ENCODE data around the gene GLOD5.

The GLOD5 gene

DNA sequence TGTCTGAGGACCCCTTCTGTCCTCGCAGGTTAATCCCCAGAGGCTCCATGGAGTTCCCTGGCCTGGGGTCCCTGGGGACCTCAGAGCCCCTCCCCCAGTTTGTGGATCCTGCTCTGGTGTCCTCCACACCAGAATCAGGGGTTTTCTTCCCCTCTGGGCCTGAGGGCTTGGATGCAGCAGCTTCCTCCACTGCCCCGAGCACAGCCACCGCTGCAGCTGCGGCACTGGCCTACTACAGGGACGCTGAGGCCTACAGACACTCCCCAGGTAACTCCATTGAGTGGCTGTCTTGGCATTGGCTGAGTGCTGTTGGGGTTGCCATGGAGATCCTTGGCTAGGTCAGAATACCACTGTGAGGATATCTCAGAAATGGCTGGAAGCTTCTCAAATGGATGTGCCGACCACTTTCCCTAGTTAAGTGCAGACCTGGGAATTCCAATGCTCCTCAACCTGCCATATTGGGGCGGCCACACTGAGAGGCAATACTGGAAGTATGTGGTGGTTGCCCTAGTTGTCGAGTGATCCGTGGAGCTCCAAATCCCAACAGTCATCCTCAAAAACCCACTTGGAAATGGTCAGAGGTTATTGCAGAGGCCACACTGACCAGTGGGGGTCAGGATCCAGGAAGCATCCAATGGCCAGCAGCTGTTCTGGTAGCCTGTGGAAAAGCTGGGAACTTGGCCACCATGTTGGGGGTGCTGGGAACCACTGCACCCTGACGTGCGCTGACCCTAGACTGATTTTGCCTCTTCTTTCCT is 29.7 kb downstream of the GLOD5 start:
- no peaks in the 10 kb centered on the region for H3K27me3 ChIP-seq (ENCODE audit: insufficient read depth, low read length)
- no peaks in the 10 kb centered on the region for H3K9me3 ChIP-seq (ENCODE audit: low read length)
- TF ChIP-seq EZH2 (IDR thresholded peaks at IDR 0.05; ENCODE audit: borderline replicate concordance, low read length) (no peak), CTCF (IDR thresholded peaks at IDR 0.05; ENCODE audit: low read length) (no peak)
- no peaks in the 10 kb centered on the region for H3K9me2 ChIP-seq (ENCODE audit: low read depth, low read length)
- H3K36me3 ChIP-seq (ENCODE audit: insufficient read depth, low read length), result no peaks in the 10 kb centered on the region
- no peak overlapping the region for H3K9ac ChIP-seq (ENCODE audit: low read length)
- H4K20me1 ChIP-seq (ENCODE audit: insufficient read depth, low read length), result no peaks in the 10 kb centered on the region
- H3K79me2 ChIP-seq (ENCODE audit: insufficient read depth, low read length), result no peaks in the 10 kb centered on the region
- H3K4me3 ChIP-seq (ENCODE audit: low read depth, low read length, poor library complexity, severe bottlenecking), result no peak overlapping the region
- no peak overlapping the region for H3K27ac ChIP-seq (ENCODE audit: low read depth, low read length, poor library complexity, severe bottlenecking)
- H3F3A ChIP-seq (ENCODE audit: insufficient read depth, low read length), result no peaks in the 10 kb centered on the region
- H2AFZ ChIP-seq (ENCODE audit: low read length), result no peak overlapping the region
- H3K4me2 ChIP-seq (ENCODE audit: low read length), result no peak overlapping the region
- H3K4me1 ChIP-seq (ENCODE audit: insufficient read depth, low read length, severe bottlenecking), result no peaks in the 10 kb centered on the region

DNA sequence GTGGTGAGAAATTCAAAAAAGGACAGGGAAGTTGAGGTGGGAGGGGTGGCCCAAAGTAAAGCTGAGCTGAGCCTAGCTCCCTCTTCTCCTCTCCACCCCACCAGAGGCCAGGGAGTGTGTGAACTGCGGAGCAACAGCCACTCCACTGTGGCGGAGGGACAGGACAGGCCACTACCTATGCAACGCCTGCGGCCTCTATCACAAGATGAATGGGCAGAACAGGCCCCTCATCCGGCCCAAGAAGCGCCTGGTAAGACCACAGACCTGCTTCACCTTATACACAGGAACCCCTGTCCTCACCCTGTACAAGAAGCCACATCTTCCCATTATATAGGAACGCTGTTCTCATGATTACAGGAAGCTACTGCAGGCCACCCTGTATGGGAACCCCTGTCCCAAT is 30.7 kb downstream of the GLOD5 start:
- no peaks in the 10 kb centered on the region for H4K20me1 ChIP-seq (ENCODE audit: insufficient read depth, low read length)
- H3K4me2 ChIP-seq (ENCODE audit: low read length), result no peak overlapping the region
- H3K27me3 ChIP-seq (ENCODE audit: insufficient read depth, low read length), result no peaks in the 10 kb centered on the region
- no peaks in the 10 kb centered on the region for H3K9me3 ChIP-seq (ENCODE audit: low read length)
- H3K79me2 ChIP-seq (ENCODE audit: insufficient read depth, low read length), result no peaks in the 10 kb centered on the region
- TF ChIP-seq EZH2 (IDR thresholded peaks at IDR 0.05; ENCODE audit: borderline replicate concordance, low read length) (no peak), CTCF (IDR thresholded peaks at IDR 0.05; ENCODE audit: low read length) (no peak)
- no peak overlapping the region for H3K9ac ChIP-seq (ENCODE audit: low read length)
- H3K4me3 ChIP-seq (ENCODE audit: low read depth, low read length, poor library complexity, severe bottlenecking), result no peak overlapping the region
- H3K9me2 ChIP-seq (ENCODE audit: low read depth, low read length), result no peaks in the 10 kb centered on the region
- H3F3A ChIP-seq (ENCODE audit: insufficient read depth, low read length), result no peaks in the 10 kb centered on the region
- H3K4me1 ChIP-seq (ENCODE audit: insufficient read depth, low read length, severe bottlenecking), result no peaks in the 10 kb centered on the region
- no peaks in the 10 kb centered on the region for H3K36me3 ChIP-seq (ENCODE audit: insufficient read depth, low read length)
- H3K27ac ChIP-seq (ENCODE audit: low read depth, low read length, poor library complexity, severe bottlenecking), result no peak overlapping the region
- no peak overlapping the region for H2AFZ ChIP-seq (ENCODE audit: low read length)

DNA sequence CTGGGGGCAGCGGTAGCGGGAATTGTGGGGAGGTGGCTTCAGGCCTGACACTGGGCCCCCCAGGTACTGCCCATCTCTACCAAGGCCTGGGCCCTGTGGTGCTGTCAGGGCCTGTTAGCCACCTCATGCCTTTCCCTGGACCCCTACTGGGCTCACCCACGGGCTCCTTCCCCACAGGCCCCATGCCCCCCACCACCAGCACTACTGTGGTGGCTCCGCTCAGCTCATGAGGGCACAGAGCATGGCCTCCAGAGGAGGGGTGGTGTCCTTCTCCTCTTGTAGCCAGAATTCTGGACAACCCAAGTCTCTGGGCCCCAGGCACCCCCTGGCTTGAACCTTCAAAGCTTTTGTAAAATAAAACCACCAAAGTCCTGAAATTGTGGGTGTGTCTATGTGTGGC is 32.4 kb downstream of the GLOD5 start:
- no peak overlapping the region for H3K4me2 ChIP-seq (ENCODE audit: low read length)
- H4K20me1 ChIP-seq (ENCODE audit: insufficient read depth, low read length), result no peaks in the 10 kb centered on the region
- H3K27ac ChIP-seq (ENCODE audit: low read depth, low read length, poor library complexity, severe bottlenecking), result no peak overlapping the region
- H2AFZ ChIP-seq (ENCODE audit: low read length), result no peak overlapping the region
- no peaks in the 10 kb centered on the region for H3K9me3 ChIP-seq (ENCODE audit: low read length)
- no peaks in the 10 kb centered on the region for H3K4me1 ChIP-seq (ENCODE audit: insufficient read depth, low read length, severe bottlenecking)
- no peak for TF ChIP-seq CTCF (IDR thresholded peaks at IDR 0.05; ENCODE audit: low read length)
- no peaks in the 10 kb centered on the region for H3K9me2 ChIP-seq (ENCODE audit: low read depth, low read length)
- H3K9ac ChIP-seq (ENCODE audit: low read length), result no peak overlapping the region
- H3F3A ChIP-seq (ENCODE audit: insufficient read depth, low read length), result no peaks in the 10 kb centered on the region
- H3K27me3 ChIP-seq (ENCODE audit: insufficient read depth, low read length), result no peaks in the 10 kb centered on the region
- H3K36me3 ChIP-seq (ENCODE audit: insufficient read depth, low read length), result no peaks in the 10 kb centered on the region
- H3K4me3 ChIP-seq (ENCODE audit: low read depth, low read length, poor library complexity, severe bottlenecking), result no peak overlapping the region
- no peaks in the 10 kb centered on the region for H3K79me2 ChIP-seq (ENCODE audit: insufficient read depth, low read length)
